Memory B cell (primary cell): Measurements from ENCODE around the gene SRSF12.
A peak's percentile ranks its signal among the peaks of the same experiment; 100 is the strongest.

Source experiments
- ATAC-seq: fragments of 150-1000 bp; cut with Tn5 transposase; 2 replicates; pipeline ENCODE4 v1.10.0; 2021; ENCODE audit warnings: low read depth, mild to moderate bottlenecking, moderate library complexity
- DNase-seq, 2 donors: peaks; one replicate each; pipeline ENCODE4 v3.0.0; 2022; ENCODE audit warnings: low spot score in 2 of 2
- H3K27ac Mint-ChIP-seq: one replicate; pipeline ENCODE4 v1.8.0; 2022; ENCODE audit warnings: mild to moderate bottlenecking, moderate library complexity, mixed read lengths
- H3K27me3 Mint-ChIP-seq: one replicate; pipeline ENCODE4 v1.8.0; 2022; ENCODE audit warnings: mixed read lengths
- H3K36me3 Mint-ChIP-seq: one replicate; pipeline ENCODE4 v1.8.0; 2022; ENCODE audit warnings: mild to moderate bottlenecking, mixed read lengths
- H3K4me1 Mint-ChIP-seq: one replicate; pipeline ENCODE4 v1.8.0; 2022; ENCODE audit warnings: mixed read lengths
- H3K4me3 Mint-ChIP-seq: one replicate; pipeline ENCODE4 v1.8.0; 2022; ENCODE audit warnings: mild to moderate bottlenecking, moderate library complexity, mixed read lengths
- H3K9me3 Mint-ChIP-seq: one replicate; pipeline ENCODE4 v1.8.0; 2022; ENCODE audit warnings: mixed read lengths

The SRSF12 gene

DNA sequence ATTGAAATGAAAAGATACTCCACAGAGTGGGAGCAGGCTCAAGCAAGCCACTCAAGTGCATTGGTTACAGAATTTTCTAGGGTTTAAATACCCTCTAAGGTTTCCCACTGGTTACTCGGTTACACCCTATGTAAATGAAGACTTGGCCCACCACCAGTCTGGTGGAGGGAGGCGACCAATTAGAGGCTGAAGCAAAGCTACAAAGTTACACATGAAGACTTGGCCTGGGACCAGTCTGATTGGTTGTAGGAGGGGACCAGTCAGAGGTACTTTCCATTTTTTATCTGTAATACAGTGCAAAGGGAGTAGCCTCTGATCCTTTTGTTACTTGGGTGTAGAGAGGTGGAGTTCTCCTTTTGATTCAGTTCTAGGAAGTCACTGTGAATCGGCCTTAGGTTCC is 7.6 kb downstream of the SRSF12 start:
- Mint-ChIP-seq H3K36me3 (peaks cover 7% of the 10 kb centered on the region), H3K9me3 (no peaks in the 10 kb centered on the region), H3K4me3 (no peak overlapping the region), H3K27ac (no peak overlapping the region), H3K4me1 (no peaks in the 10 kb centered on the region), H3K27me3 (no peaks in the 10 kb centered on the region)
- peak; percentile 17 for ATAC-seq
- no peak for DNase-seq

DNA sequence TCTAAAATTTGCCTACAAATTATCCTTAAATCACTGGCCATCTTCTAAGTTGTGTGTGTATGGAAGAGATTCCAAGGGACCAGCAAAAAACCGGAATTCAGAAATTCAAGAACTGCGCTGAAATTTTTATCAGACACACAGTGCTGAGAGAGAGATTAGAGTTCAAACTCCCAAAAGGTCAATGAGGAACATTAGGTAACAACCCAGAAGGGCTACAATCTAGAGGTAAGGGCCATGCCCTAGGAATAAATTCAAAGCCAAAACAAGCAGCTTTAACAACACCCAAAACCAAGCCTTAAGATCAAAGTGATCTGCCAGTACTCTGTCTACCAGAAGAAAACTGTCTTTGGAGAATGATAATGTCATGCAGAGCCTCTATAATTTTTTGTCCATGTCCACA is 17.8 kb downstream of the SRSF12 start:
- peaks cover 4% of the 10 kb centered on the region for H3K4me1 Mint-ChIP-seq
- H3K27me3 Mint-ChIP-seq: no peaks in the 10 kb centered on the region
- peaks cover 7% of the 10 kb centered on the region for H3K36me3 Mint-ChIP-seq
- H3K4me3 Mint-ChIP-seq: no peak overlapping the region
- H3K27ac Mint-ChIP-seq: no peak overlapping the region
- no peaks in the 10 kb centered on the region for H3K9me3 Mint-ChIP-seq
- ATAC-seq (no peak), DNase-seq (no peak)

- Mint-ChIP-seq H3K9me3 (no peaks in the 10 kb centered on the region), H3K4me1 (peaks cover 4% of the 10 kb centered on the region), H3K27ac (peak overlapping the region; percentile 18), H3K27me3 (no peaks in the 10 kb centered on the region), H3K4me3 (no peak overlapping the region), H3K36me3 (peaks cover 7% of the 10 kb centered on the region)
- DNase-seq (no peak), ATAC-seq (no peak)
Measured at GRCh38 chr6:89098461-89098860, 19.4 kb downstream of the SRSF12 start.

DNA sequence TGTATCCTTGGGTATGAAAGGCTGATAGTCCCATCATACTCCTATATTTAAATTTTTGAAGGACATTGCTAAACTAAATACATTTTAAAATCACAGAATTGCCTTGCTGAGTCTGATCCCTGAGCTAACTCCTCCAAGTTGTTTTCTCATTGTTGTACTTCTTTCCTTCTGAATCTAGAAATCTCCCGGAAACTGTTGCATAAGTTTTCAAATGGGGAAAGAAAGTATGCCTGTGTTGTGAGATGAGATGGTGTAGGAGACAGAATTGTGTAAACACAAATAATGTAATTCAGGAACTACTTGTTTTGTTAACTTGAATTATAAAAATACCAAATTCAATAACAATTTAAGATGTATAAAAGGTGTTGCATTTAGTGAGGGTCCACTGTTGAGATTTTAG is 30.0 kb downstream of the SRSF12 start:
- peaks cover 33% of the 10 kb centered on the region for H3K4me1 Mint-ChIP-seq
- no peak overlapping the region for H3K4me3 Mint-ChIP-seq
- ATAC-seq (no peak), DNase-seq (no peak)
- H3K36me3 Mint-ChIP-seq: peaks cover 22% of the 10 kb centered on the region
- no peaks in the 10 kb centered on the region for H3K9me3 Mint-ChIP-seq
- peak overlapping the region; percentile 64 for H3K27ac Mint-ChIP-seq
- H3K27me3 Mint-ChIP-seq: no peaks in the 10 kb centered on the region

DNA sequence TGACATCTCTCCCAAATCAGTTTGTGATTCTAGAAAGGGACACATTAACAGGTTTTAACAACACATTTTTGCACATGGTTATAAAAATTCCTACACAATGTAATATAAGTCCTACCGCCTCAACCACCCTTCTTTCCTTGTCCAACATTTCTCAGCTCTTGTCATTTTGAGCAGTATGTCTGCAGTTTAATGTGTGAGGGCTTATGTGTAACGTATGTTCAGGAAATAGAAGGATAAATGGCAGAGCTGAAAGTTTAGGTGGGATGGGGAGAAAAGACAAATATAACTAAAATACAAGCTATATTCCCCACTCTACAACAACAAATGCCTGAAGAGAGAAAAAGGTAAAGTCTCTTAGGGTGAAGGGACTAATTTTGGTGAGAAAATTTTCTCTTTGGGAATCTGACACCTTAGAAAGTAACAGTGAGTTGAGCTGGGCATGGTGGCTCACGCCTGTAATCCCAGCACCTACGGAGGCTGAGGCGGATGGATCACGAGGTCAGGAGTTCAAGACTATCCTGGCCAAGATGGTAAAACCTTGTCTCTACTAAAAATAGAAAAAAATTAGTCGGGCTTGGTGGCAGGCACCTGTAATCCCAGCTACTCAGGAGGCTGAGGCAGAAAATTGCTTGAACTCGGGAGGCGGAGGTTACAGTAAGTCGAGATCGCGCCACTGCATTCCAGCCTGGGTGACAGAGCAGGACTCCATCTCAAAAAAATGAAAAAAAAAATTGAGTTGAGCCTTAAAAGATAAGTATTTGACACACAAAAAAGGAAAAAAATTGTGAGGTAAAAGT is 32.3 kb downstream of the SRSF12 start:
- H3K4me3 Mint-ChIP-seq: no peak overlapping the region
- DNase-seq (no peak), ATAC-seq (no peak)
- peaks cover 30% of the 10 kb centered on the region for H3K36me3 Mint-ChIP-seq
- peaks cover 35% of the 10 kb centered on the region for H3K4me1 Mint-ChIP-seq
- no peaks in the 10 kb centered on the region for H3K27me3 Mint-ChIP-seq
- no peaks in the 10 kb centered on the region for H3K9me3 Mint-ChIP-seq
- peak overlapping the region; percentile 56 for H3K27ac Mint-ChIP-seq

GRCh38 chr6:89084954-89085353 is 32.9 kb downstream of the SRSF12 start:
- H3K4me1 Mint-ChIP-seq: peaks cover 34% of the 10 kb centered on the region
- no peak for DNase-seq
- peaks cover 30% of the 10 kb centered on the region for H3K36me3 Mint-ChIP-seq
- ATAC-seq: no peak
- H3K9me3 Mint-ChIP-seq: no peaks in the 10 kb centered on the region
- peak overlapping the region; percentile 56 for H3K27ac Mint-ChIP-seq
- H3K27me3 Mint-ChIP-seq: no peaks in the 10 kb centered on the region
- H3K4me3 Mint-ChIP-seq: no peak overlapping the region

DNA sequence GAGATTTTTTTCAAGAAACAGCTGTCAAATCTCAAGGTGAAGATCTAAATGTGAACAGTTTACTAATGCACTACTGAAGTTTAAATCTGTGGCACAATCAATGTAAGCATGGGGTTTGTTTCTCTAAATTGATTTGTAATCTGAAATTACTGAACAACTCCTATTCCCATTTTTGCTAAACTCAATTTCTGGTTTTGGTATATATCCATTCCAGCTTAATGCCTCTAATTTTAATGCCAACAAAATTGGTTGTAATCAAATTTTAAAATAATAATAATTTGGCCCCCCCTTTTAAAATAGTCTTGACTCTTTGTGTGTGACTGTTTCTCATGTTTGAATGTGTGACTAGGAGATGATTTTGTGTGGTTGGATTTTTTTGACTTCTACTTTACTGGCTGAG is 33.3 kb downstream of the SRSF12 start:
- Mint-ChIP-seq H3K36me3 (peaks cover 30% of the 10 kb centered on the region), H3K9me3 (no peaks in the 10 kb centered on the region), H3K4me3 (no peak overlapping the region), H3K27ac (peak overlapping the region; percentile 56), H3K4me1 (peaks cover 34% of the 10 kb centered on the region), H3K27me3 (no peaks in the 10 kb centered on the region)
- no peak for ATAC-seq
- no peak for DNase-seq

DNA sequence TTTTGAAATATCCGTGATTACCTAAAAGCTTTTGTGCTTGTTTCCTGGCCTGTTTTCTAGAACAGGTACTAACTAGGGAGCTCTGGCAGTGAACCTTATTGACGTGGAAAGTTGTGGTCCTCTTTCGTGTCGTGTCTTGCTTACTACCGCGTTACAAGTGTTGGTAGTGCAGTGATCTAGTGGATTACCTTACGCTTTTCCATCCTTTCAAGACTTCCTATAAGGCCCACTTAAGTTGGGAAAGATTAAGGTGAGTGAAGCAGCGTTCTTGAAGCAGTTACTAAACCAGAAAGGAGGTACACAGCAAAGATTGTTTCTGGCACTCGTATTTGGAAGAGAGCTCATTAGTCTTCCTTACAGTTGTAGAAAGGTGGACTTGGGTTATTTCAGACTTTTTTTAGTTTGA is 35.4 kb downstream of the SRSF12 start:
- H3K27ac Mint-ChIP-seq: peak overlapping the region; percentile 96
- peak overlapping the region; percentile 94 for H3K4me3 Mint-ChIP-seq
- H3K36me3 Mint-ChIP-seq: peaks cover 30% of the 10 kb centered on the region
- H3K27me3 Mint-ChIP-seq: no peaks in the 10 kb centered on the region
- ATAC-seq: no peak
- H3K9me3 Mint-ChIP-seq: no peaks in the 10 kb centered on the region
- no peak for DNase-seq
- peaks cover 25% of the 10 kb centered on the region for H3K4me1 Mint-ChIP-seq

DNA sequence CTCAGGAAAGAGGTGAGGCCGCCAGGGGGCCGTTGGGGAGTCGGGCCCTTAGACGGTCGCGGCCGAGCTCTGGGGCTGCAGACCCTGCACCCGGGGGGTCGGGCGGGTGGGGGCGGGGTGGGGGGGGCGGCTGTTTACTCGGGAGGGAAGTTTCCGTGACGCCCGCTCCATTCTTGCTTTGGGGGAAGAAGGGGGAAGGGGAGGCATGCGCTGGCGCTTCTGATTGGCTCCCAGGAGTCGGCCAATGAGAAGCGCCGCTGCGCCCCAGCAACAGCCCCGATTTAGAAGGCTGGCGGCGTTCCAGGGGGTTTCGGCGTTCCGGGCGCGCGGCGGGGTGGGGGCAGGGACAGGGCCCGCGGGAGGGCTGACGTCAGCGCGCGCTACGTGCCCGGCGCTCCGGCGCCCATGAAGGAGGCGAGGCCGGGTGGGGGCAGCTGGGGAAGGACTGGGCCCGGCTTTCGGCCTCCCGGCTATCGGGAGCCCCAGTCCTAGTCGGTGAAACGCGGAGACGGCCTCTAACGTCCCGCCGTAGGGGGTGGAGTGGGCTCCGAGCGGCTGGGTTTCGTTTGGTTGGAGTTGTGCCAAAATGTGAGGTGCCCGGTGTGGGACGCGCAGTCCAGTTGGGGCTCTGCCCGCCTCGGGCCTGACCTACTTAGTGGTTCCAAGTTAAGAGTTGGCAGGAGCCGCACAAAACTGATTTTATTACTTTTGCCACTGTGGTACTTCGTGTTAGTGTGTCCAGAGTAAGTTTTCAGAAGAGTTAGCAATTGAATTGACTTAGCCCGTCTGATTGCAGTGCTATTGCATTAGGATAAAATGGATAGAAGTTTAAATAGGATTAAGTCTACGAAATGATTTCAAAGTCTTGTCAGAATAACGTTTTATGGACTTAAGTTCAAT is 36.2 kb downstream of the SRSF12 start:
- H3K4me1 Mint-ChIP-seq: peaks cover 21% of the 10 kb centered on the region

GRCh38 chr6:89081129-89081422 is 36.8 kb downstream of the SRSF12 start:
- peaks cover 29% of the 10 kb centered on the region for H3K36me3 Mint-ChIP-seq
- H3K27me3 Mint-ChIP-seq: no peaks in the 10 kb centered on the region
- H3K9me3 Mint-ChIP-seq: no peaks in the 10 kb centered on the region
- peak; percentile 0 for ATAC-seq
- peaks cover 20% of the 10 kb centered on the region for H3K4me1 Mint-ChIP-seq
- peak overlapping the region; percentile 92 for H3K4me3 Mint-ChIP-seq
- H3K27ac Mint-ChIP-seq: peak overlapping the region; percentile 96
- DNase-seq: peak in 1 of 2 donors; percentile 74

More for the DNA sequence above, 36.2 kb downstream of the SRSF12 start:
- Mint-ChIP-seq H3K4me3 (peak overlapping the region; percentile 94), H3K36me3 (peaks cover 30% of the 10 kb centered on the region), H3K9me3 (no peaks in the 10 kb centered on the region), H3K27me3 (no peaks in the 10 kb centered on the region), H3K27ac (peak overlapping the region; percentile 96)
- ATAC-seq: peak; percentile 64
- DNase-seq: peak; percentile 97 to 99

GRCh38 chr6:89080281-89081128 is 37.4 kb downstream of the SRSF12 start, which contains the start of gene PNRC1:
PNRC1 (plus strand) TSS chr6:89080751; CDS start chr6:89080895, 144 bp downstream.
- H3K36me3 Mint-ChIP-seq: peaks cover 27% of the 10 kb centered on the region
- peak; percentile 74 for ATAC-seq
- H3K9me3 Mint-ChIP-seq: no peaks in the 10 kb centered on the region
- H3K4me1 Mint-ChIP-seq: peaks cover 19% of the 10 kb centered on the region
- DNase-seq: peak; percentile 99 to 100
- H3K27ac Mint-ChIP-seq: peak within 1 kb of the TSS; percentile 96
- H3K27me3 Mint-ChIP-seq: no peaks in the 10 kb centered on the region
- peak within 1 kb of the TSS; percentile 94 for H3K4me3 Mint-ChIP-seq

- DNase-seq: peak in 1 of 2 donors; percentile 30
Measured at GRCh38 chr6:89079511-89080234, 38.2 kb downstream of the SRSF12 start.

DNA sequence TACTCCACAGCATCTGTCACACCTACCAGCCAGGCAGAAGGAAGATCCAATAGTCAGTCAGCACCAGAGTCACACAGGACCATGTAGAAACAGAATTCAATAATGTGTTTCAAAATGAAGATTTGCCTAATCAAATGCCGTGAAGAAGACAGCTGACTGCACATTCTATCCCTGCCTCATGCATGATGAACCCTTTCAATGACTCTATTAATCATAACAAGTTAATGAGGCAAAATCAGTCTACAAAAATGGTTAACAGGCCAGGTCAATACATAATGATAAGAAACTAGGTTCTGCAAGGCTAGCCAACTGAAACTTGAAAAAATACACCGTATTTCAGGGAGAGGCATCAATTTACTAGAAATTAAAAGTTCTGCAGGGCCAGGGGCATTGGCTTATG is 44.0 kb downstream of the SRSF12 start:
- H3K27me3 Mint-ChIP-seq: peaks cover 7% of the 10 kb centered on the region
- peaks cover 3% of the 10 kb centered on the region for H3K36me3 Mint-ChIP-seq
- ATAC-seq: no peak
- H3K9me3 Mint-ChIP-seq: no peaks in the 10 kb centered on the region
- no peak for DNase-seq
- no peak overlapping the region for H3K4me3 Mint-ChIP-seq
- peaks cover 6% of the 10 kb centered on the region for H3K4me1 Mint-ChIP-seq
- no peak overlapping the region for H3K27ac Mint-ChIP-seq

More at GRCh38 chr6:89079511-89080234, 38.2 kb downstream of the SRSF12 start:
- Mint-ChIP-seq H3K27ac (peak overlapping the region; percentile 96), H3K4me1 (peaks cover 13% of the 10 kb centered on the region), H3K9me3 (no peaks in the 10 kb centered on the region), H3K36me3 (peaks cover 20% of the 10 kb centered on the region), H3K27me3 (peaks cover 1% of the 10 kb centered on the region), H3K4me3 (peak overlapping the region; percentile 92)
- ATAC-seq: no peak
